Stomach (tissue), 9 donors: Measurements from ENCODE around the gene IFNL3. TPM values are rescaled to one million over a fixed set of nuclear protein-coding genes. Genes with fewer than 3 reads are reported as not detected.

Experiments
- DNase-seq, 2 donors: peaks; one replicate each; pipeline versions ENCODE4 v3.0.0 to v3.0.0-alpha.2; 2013 to 2019
- H3K27ac ChIP-seq, 5 donors: fragments of 200-600 bp in 4 of 5; sonication (generic) in 4 of 5; one replicate each; pipeline ENCODE4 v1.5.1; 2013 to 2019; ENCODE audit warnings: mild to moderate bottlenecking in 1 of 5, moderate library complexity in 1 of 5
- H3K27me3 ChIP-seq, 3 donors: fragments of 200-600 bp; sonication (generic); one replicate each; pipeline ENCODE4 v1.5.1; 2017 to 2019; ENCODE audit warnings: mixed run types in 1 of 3
- H3K36me3 ChIP-seq, 4 donors: fragments of 200-600 bp; sonication (generic); 1 replicate in 3 of 4; 2 replicates in 1 of 4; pipeline ENCODE4 v1.5.1; 2016 to 2019
- H3K4me1 ChIP-seq, 4 donors: fragments of 200-600 bp; sonication (generic); one replicate each; pipeline ENCODE4 v1.5.1; 2016 to 2019
- H3K4me3 ChIP-seq, 4 donors: fragments of 200-600 bp; sonication (generic) in 3 of 4; one replicate each; pipeline ENCODE4 v1.5.1; 2016 to 2019; ENCODE audit warnings: mild to moderate bottlenecking in 1 of 4
- H3K9me3 ChIP-seq, 4 donors: fragments of 200-600 bp; sonication (generic); one replicate each; pipeline ENCODE4 v1.5.1; 2016 to 2019
- CTCF ChIP-seq, 7 experiments: fragments of 450-650 bp in 4 of 7; fragments of 200-600 bp in 3 of 7; sonication (generic) in 3 of 7; IDR thresholded peaks; one replicate each; pipeline ENCODE4 v1.5.1; 2016 to 2019; ENCODE audit warnings: antibody characterized with exemption in 7 of 7, control low read depth in 2 of 7, mild to moderate bottlenecking in 1 of 7
- EP300 ChIP-seq: sonication (generic); formaldehyde crosslinking; IDR thresholded peaks from one replicate; pipeline ENCODE4 v1.6.1; 2017; ENCODE audit warnings: antibody characterized with exemption
- POLR2A ChIP-seq, 4 donors: fragments of 450-650 bp; IDR thresholded peaks; one replicate each; pipeline ENCODE4 v1.6.1; 2016; ENCODE audit warnings: antibody characterized with exemption in 4 of 4, control low read depth in 2 of 4, mild to moderate bottlenecking in 1 of 4, moderate library complexity in 1 of 4
- POLR2AphosphoS5 ChIP-seq, 3 donors: sonication (generic); formaldehyde crosslinking; IDR thresholded peaks; one replicate each; pipeline ENCODE4 v1.6.1; 2016; ENCODE audit warnings: antibody characterized with exemption in 3 of 3
- WGBS, 5 donors: extraction: QIAGEN DNeasy Blood & Tissue Kit in 3 of 5; methylation state at CpG; one replicate each; pipeline versions ENCODE4 v1.1.5 to v1.1.7; 2013 to 2018; 5-methylcytosine and 5-hydroxymethylcytosine counted together
- intact Hi-C: fragments of 100-400 bp; cut with DNase I; formaldehyde crosslinking; loops from one replicate; pipeline ENCODE4 v1.15.1; 2023; ENCODE audit warnings: low total_unique reads
- polyA plus RNA-seq, 3 donors: library from polyadenylated mRNA; stranded (reverse); fragments of 200-250 nt; gene quantifications; one replicate each; pipeline ENCODE4 v1.2.3, GENCODE V29; 2013
- total RNA-seq, 5 donors: library from RNA; depleted of rRNA; stranded (reverse); fragments of >200 nt; gene quantifications; one replicate each; pipeline versions ENCODE4 v1.1.0 to v1.2.3, GENCODE V29; 2014 to 2016
- donor health status: healthy with polysubstance abuse.
- donor health status: Bipolar disorder and iron deficiency.
- donor health status: healthy.

IFNL3 gene
- total and polyA plus RNA-seq, 8 donors: not detected

GRCh38 chr19:39252458-39252857 lies 7.7 kb upstream of the IFNL3 start:
- Histone ChIP-seq H3K4me3 (no peak overlapping the region), H3K4me1 (peaks cover 6 to 10% (median 7%) of the 10 kb centered on the region in 4 donors), H3K9me3 (no peaks in the 10 kb centered on the region), H3K36me3 (no peaks in the 10 kb centered on the region), H3K27me3 (peaks cover 15 to 57% (median 23%) of the 10 kb centered on the region in 3 donors), H3K27ac (no peak overlapping the region)
- TF ChIP-seq POLR2A (IDR thresholded peaks at IDR 0.05): no peak
- TF ChIP-seq CTCF (IDR thresholded peaks at IDR 0.05): no peak
- TF ChIP-seq EP300: no peak
- TF ChIP-seq POLR2AphosphoS5 (IDR thresholded peaks at IDR 0.05): no peak
- no peak for DNase-seq
- intact Hi-C loops: no loop called here
- 71 to 86% (median 79%) methylated on average over 3 of the region's 3 CpGs for WGBS, 5 donors

DNA sequence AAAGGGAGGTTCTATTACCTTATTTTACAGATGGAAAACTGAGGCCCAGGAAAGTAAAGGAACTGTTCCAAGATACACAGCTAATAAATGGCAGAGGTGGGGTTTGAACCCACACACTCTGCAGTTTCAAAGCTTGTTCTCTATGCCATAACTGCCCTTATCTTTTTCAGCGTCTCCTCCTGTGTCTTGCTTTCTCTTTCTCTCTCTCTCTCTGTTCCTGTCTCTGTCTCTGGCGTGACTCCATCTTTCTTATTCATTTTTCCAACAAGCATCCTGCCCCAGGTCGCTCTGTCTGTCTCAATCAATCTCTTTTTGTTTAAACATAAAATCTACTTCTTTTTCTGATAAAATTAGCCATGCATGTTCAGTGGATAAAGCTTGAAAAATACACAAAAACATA lies 7.0 kb upstream of the IFNL3 start:
- Histone ChIP-seq H3K4me3 (no peak overlapping the region), H3K4me1 (peaks cover 11 to 17% (median 12%) of the 10 kb centered on the region in 4 donors), H3K9me3 (no peaks in the 10 kb centered on the region), H3K27ac (no peak overlapping the region), H3K36me3 (no peaks in the 10 kb centered on the region), H3K27me3 (peaks cover 19 to 63% (median 29%) of the 10 kb centered on the region in 3 donors)
- no peak for DNase-seq
- intact Hi-C loops: no loop called here
- 46 to 57% (median 54%) methylated on average over 3 of the region's 3 CpGs for WGBS, 5 donors
- TF ChIP-seq EP300: no peak
- no peak for TF ChIP-seq POLR2A (IDR thresholded peaks at IDR 0.05)
- no peak for TF ChIP-seq POLR2AphosphoS5 (IDR thresholded peaks at IDR 0.05)
- TF ChIP-seq CTCF (IDR thresholded peaks at IDR 0.05): no peak

GRCh38 chr19:39251081-39251480 lies 6.3 kb upstream of the IFNL3 start:
- intact Hi-C loops: no loop called here
- H3K27me3 ChIP-seq: peaks cover 19 to 58% (median 30%) of the 10 kb centered on the region in 3 donors
- TF ChIP-seq POLR2A (IDR thresholded peaks at IDR 0.05): no peak
- TF ChIP-seq POLR2AphosphoS5 (IDR thresholded peaks at IDR 0.05): no peak
- no peak for TF ChIP-seq EP300
- no peak for TF ChIP-seq CTCF (IDR thresholded peaks at IDR 0.05)

GRCh38 chr19:39248806-39249205 lies 4.0 kb upstream of the IFNL3 start, which contains the start of gene IFNL4:
Gene IFNL4, minus strand, starts transcription at chr19:39248856.
- no peak for DNase-seq
- intact Hi-C loops: no loop called here
- Histone ChIP-seq H3K36me3 (no peaks in the 10 kb centered on the region), H3K4me3 (peak within 1 kb of the TSS in 3 of 4 donors; percentile 12 to 41 (median 19)), H3K27ac (no peak within 1 kb of the TSS), H3K4me1 (peaks cover 11 to 17% (median 12%) of the 10 kb centered on the region in 4 donors), H3K27me3 (peaks cover 19 to 47% (median 30%) of the 10 kb centered on the region in 3 donors), H3K9me3 (no peaks in the 10 kb centered on the region)
- WGBS, 5 donors: 70 to 80% (median 73%) methylated on average over 10 to 13 of the region's 13 CpGs
- no peak for TF ChIP-seq POLR2A (IDR thresholded peaks at IDR 0.05)
- no peak for TF ChIP-seq CTCF (IDR thresholded peaks at IDR 0.05)
- TF ChIP-seq POLR2AphosphoS5 (IDR thresholded peaks at IDR 0.05): no peak
- TF ChIP-seq EP300: no peak

More at GRCh38 chr19:39251081-39251480, 6.3 kb upstream of the IFNL3 start:
- Histone ChIP-seq H3K36me3 (no peaks in the 10 kb centered on the region), H3K4me1 (peaks cover 11 to 17% (median 12%) of the 10 kb centered on the region in 4 donors), H3K4me3 (no peak overlapping the region), H3K27ac (no peak overlapping the region), H3K9me3 (no peaks in the 10 kb centered on the region)
- DNase-seq: no peak
- 37 to 53% (median 46%) methylated on average over 5 of the region's 5 CpGs for WGBS, 5 donors
